ENCODE results near the gene EMILIN1.

EMILIN1 gene

GRCh38 chr2:27123302-27124150, 45.1 kb downstream of the EMILIN1 start, which contains the start of gene ABHD1:
TSS of gene ABHD1 (plus strand) at chr2:27123815. CDS start at chr2:27123949, 134 bp downstream.
- peak; percentile 21 for DNase-seq (ENCODE audit: low read depth)

GRCh38 chr2:27125104-27125503, 46.7 kb downstream of the EMILIN1 start:
- no peak for DNase-seq (ENCODE audit: low read depth)

GRCh38 chr2:27126252-27126710, 47.9 kb downstream of the EMILIN1 start:
- DNase-seq (ENCODE audit: low read depth), result no peak

- no peak for DNase-seq (ENCODE audit: low read depth)
These were observed 49.7 kb downstream of the EMILIN1 start for GRCh38 chr2:27127883-27128667.

- no peak for DNase-seq (ENCODE audit: low read depth)
These were observed 50.5 kb downstream of the EMILIN1 start for GRCh38 chr2:27128668-27129571.

GRCh38 chr2:27130396-27130795, 52.0 kb downstream of the EMILIN1 start:
- DNase-seq (ENCODE audit: low read depth), result no peak

GRCh38 chr2:27131429-27131828, 53.0 kb downstream of the EMILIN1 start:
- DNase-seq (ENCODE audit: low read depth), result no peak

- DNase-seq (ENCODE audit: low read depth), result no peak
These were observed 54.9 kb downstream of the EMILIN1 start for GRCh38 chr2:27133195-27133875.

GRCh38 chr2:27133905-27134780, 55.7 kb downstream of the EMILIN1 start, which contains the start of gene PREB:
TSS of gene PREB (minus strand) at chr2:27134636. CDS start at chr2:27134421, 215 bp downstream.
- DNase-seq (ENCODE audit: low read depth), result peak; percentile 94

- no peak for DNase-seq (ENCODE audit: low read depth)
These were observed 56.5 kb downstream of the EMILIN1 start for GRCh38 chr2:27134781-27135477.

- no peak for DNase-seq (ENCODE audit: low read depth)
These were observed 57.1 kb downstream of the EMILIN1 start for GRCh38 chr2:27135478-27135955.

Data from stimulated activated CD8-positive, alpha-beta memory T cell treated with anti-CD3 and anti-CD28 coated beads, Interleukin-15, amount 100 ng/mL, for 1 hour (primary cell).